ENCODE data around the gene ADIPOQ.

GRCh38 chr3:186818516-186818915, 24.0 kb upstream of the ADIPOQ start:
- TF ChIP-seq PATZ1 (tag by site-specific recombination; IDR thresholded peaks at IDR 0.05) (no peak), CTCF (tag by site-specific recombination; IDR thresholded peaks at IDR 0.05) (no peak)

Measured in HEK293 (cell line).